SK-N-MC (cell line): ENCODE data around the gene RBMS3.

ENCODE experiments used
- EZH2 ChIP-seq: fragments of 200-600 bp; sonication (generic); IDR thresholded peaks from one replicate; pipeline ENCODE4 v1.6.1; 2017; ENCODE audit warnings: antibody characterized with exemption
- FOXP2 ChIP-seq: optimal IDR thresholded peaks from 2 replicates; pipeline ENCODE3; 2011; ENCODE audit warnings: mild to moderate bottlenecking, moderate library complexity; ENCODE audit not compliant: insufficient read depth; ENCODE audit errors: extremely low read length, control extremely low read depth
- POLR2AphosphoS5 ChIP-seq: IDR thresholded peaks from 2 replicates; pipeline ENCODE4 v1.6.1; 2012; ENCODE audit warnings: mild to moderate bottlenecking, low read depth, low read length, borderline replicate concordance

- TF ChIP-seq EZH2 (no peak), POLR2AphosphoS5 (no peak), FOXP2 (no peak)
These were observed 3.6 kb upstream of the RBMS3 start for GRCh38 chr3:29277249-29277648.
